ENCODE data around the gene AQP3. TPM values are rescaled to one million over a fixed set of nuclear protein-coding genes. Genes with fewer than 3 reads are reported as not detected.
"Not testable (repeated sequence)": the region's sequence is repeated elsewhere in the genome, so short reads cannot be mapped to it uniquely, and the experiment has no call there.

The AQP3 gene
- total RNA-seq, 4 donors from 2014 or later: 7.1 to 15.3 (median 12.4) TPM

- DNase-seq: no peak
- H3K4me3 ChIP-seq: peak overlapping the region in 1 of 4 donors; percentile 33
Measured at GRCh38 chr9:33393581-33393980, 53.8 kb downstream of the AQP3 start.

GRCh38 chr9:33392591-33393021 is 54.8 kb downstream of the AQP3 start:
- peak; percentile 49 for DNase-seq
- H3K9me3 ChIP-seq; H3K27me3 ChIP-seq; H3K4me3 ChIP-seq; intact Hi-C loops (cut with DNase I; ENCODE audit: low total_unique reads); H3K36me3 ChIP-seq: not testable (repeated sequence)
- TF ChIP-seq POLR2A (IDR thresholded peaks at IDR 0.05) (peak; percentile 22), POLR2AphosphoS5 (IDR thresholded peaks at IDR 0.05) (peak in 1 of 3 donors; percentile 22)
- 48 to 60% methylated on average over 2 to 7 of the region's 7 CpGs for WGBS, 2 donors (ENCODE audit: low coverage in 1 of 2)
- peak overlapping the region; percentile 17 to 84 (median 49) for H3K27ac ChIP-seq
- in situ Hi-C loops (cut with MboI; ENCODE audit: low pct_ligation_motif_present in 1 of 4, low pct_unique_long_range_greater_than_20kb in 1 of 4, low sequenced_read_pairs in 3 of 4): loop anchor here in 1 of 4 donors (25.0 kb wide), 1 partner anchor 120 kb away; the partner anchor contains the start of gene ANKRD18B
- peaks cover 0 to 30% (median 20%) of the 10 kb centered on the region in 4 donors for H3K4me1 ChIP-seq

More at GRCh38 chr9:33393581-33393980, 53.8 kb downstream of the AQP3 start:
- Histone ChIP-seq H3K27ac (no peak overlapping the region), H3K9me3 (no peaks in the 10 kb centered on the region), H3K36me3 (no peaks in the 10 kb centered on the region), H3K27me3 (no peaks in the 10 kb centered on the region), H3K4me1 (peaks cover 0 to 30% (median 20%) of the 10 kb centered on the region in 4 donors)
- in situ Hi-C loops (cut with MboI; ENCODE audit: low pct_ligation_motif_present in 1 of 4, low pct_unique_long_range_greater_than_20kb in 1 of 4, low sequenced_read_pairs in 3 of 4): loop anchor here in 1 of 4 donors (25.0 kb wide), 1 partner anchor 119 kb away; the partner anchor contains the start of gene ANKRD18B
- 71 to 72% methylated on average over 6 to 11 of the region's 11 CpGs for WGBS, 2 donors (ENCODE audit: low coverage in 1 of 2)
- TF ChIP-seq CTCF (IDR thresholded peaks at IDR 0.05) (no peak), POLR2A (IDR thresholded peaks at IDR 0.05) (no peak), EP300 (IDR thresholded peaks at IDR 0.05; ENCODE audit: low read depth) (no peak), POLR2AphosphoS5 (IDR thresholded peaks at IDR 0.05) (no peak)
- intact Hi-C loops (cut with DNase I; ENCODE audit: low total_unique reads): no loop called here

Small RNA genes lying within 50 kb of the gene (small RNA-seq; reads per million reads assigned to genes)
- gene AL356218.2: 0 reads per million in 4 donors
- 0 reads per million in 4 donors for gene MIR6851

Other genes with a start within 250 kb of the AQP3 start
- gene SPINK4, start 207.4 kb downstream of the AQP3 start, total RNA-seq: 10 to 100 TPM in 1 of 4 donors, 1 to 10 TPM in 1, not detected in 2; 6.6 to 77.8 TPM
- gene BAG1, start 182.9 kb downstream of the AQP3 start, total RNA-seq: 100 to 1,000 TPM in 3 of 4 donors, 10 to 100 TPM in 1; 73.2 to 185 (median 131) TPM
- 100 to 1,000 TPM in 1 of 4 donors, 10 to 100 TPM in 3; 23.3 to 100 (median 56.5) TPM for gene CHMP5, start 182.5 kb downstream of the AQP3 start, total RNA-seq
- 10 to 100 TPM; 17.7 to 61.6 (median 50.2) TPM for gene NFX1, start 157.1 kb downstream of the AQP3 start, total RNA-seq
- gene AQP7, start 45.0 kb downstream of the AQP3 start, total RNA-seq: 100 to 1,000 TPM in 1 of 4 donors, 10 to 100 TPM in 3; 11.9 to 207 (median 27.7) TPM
- 10 to 100 TPM in 3 of 4 donors, 1 to 10 TPM in 1; 8.9 to 29.1 (median 12.7) TPM for gene NOL6, start 26.3 kb upstream of the AQP3 start, total RNA-seq
- not detected for gene ANKRD18B, start 76.7 kb upstream of the AQP3 start, total RNA-seq